ENCODE measurements around the gene MEI1.

DNA sequence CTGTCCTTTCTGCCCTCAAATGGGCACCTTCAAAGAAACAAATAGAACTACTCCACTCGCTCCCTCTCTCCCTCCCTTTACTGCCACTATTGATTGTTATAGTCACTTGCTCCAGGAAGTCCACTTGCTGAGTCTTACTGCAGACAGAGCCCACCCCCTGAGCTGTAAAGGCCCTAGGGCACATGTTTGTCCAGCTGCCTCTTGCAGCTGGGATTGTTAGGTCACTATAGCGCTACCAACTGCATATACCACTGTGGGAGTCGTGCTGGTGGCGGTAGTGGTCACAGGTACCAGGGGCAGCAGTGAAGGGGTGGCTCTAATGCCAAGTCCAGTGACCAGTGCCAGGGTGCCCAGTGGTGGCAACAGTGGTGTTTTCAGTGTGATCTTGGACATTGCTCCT is 129.2 kb downstream of the MEI1 start:
- TF ChIP-seq, protein P1, sequence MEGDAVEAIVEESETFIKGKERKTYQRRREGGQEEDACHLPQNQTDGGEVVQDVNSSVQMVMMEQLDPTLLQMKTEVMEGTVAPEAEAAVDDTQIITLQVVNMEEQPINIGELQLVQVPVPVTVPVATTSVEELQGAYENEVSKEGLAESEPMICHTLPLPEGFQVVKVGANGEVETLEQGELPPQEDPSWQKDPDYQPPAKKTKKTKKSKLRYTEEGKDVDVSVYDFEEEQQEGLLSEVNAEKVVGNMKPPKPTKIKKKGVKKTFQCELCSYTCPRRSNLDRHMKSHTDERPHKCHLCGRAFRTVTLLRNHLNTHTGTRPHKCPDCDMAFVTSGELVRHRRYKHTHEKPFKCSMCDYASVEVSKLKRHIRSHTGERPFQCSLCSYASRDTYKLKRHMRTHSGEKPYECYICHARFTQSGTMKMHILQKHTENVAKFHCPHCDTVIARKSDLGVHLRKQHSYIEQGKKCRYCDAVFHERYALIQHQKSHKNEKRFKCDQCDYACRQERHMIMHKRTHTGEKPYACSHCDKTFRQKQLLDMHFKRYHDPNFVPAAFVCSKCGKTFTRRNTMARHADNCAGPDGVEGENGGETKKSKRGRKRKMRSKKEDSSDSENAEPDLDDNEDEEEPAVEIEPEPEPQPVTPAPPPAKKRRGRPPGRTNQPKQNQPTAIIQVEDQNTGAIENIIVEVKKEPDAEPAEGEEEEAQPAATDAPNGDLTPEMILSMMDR (IDR thresholded peaks at IDR 0.05; ENCODE audit: poor library complexity): no peak
- TF ChIP-seq EZH2 (IDR thresholded peaks at IDR 0.05; ENCODE audit: borderline replicate concordance) (no peak), EZH2phosphoT487 (IDR thresholded peaks at IDR 0.05; ENCODE audit: low read depth, severe bottlenecking, unreplicated experiment) (no peak)
